HCT116 (cell line): ENCODE data around the gene PARD6G. TPM values are rescaled to one million over a fixed set of nuclear protein-coding genes. Genes with fewer than 3 reads are reported as not detected.

Experiments used
- ATAC-seq: fragments of 200-7000 bp; cut with Tn5 transposase; 2 replicates; pipeline ENCODE4 v1.9.1; 2020; ENCODE audit warnings: mild to moderate bottlenecking, moderate library complexity
- BruUV-seq: library from RNA; stranded (reverse); fragments of 400-500 nt; replicated peaks from 2 replicates; lab custom pipeline; 2021; lab: Mats Ljungman, UMichigan
- CTCF ChIA-PET: fragments of 300-600 bp; sonication (Branson Sonifier 250); formaldehyde crosslinking; loops from one replicate; lab custom pipeline; 2021; ENCODE audit warnings: antibody characterized with exemption; lab: Charles Lee
- POLR2A ChIA-PET: fragments of 300-600, 350-600 bp; sonication (Branson Sonifier 250); formaldehyde crosslinking; loops from one replicate; lab custom pipeline; 2021; ENCODE audit warnings: antibody characterized with exemption; lab: Charles Lee
- RAD21 ChIA-PET, 2 experiments: fragments of 300-600 bp; sonication (Branson Sonifier 250); formaldehyde crosslinking; loops; one replicate each; lab custom pipeline; 2023; ENCODE audit warnings: low total read pairs in 2 of 2; ENCODE audit not compliant: uncharacterized antibody in 2 of 2, unreplicated experiment in 2 of 2, low non-redundant PET in 1 of 2; lab: Charles Lee
- DNase-seq: peaks from one replicate; pipeline ENCODE4 v3.0.0-alpha.2; 2010; ENCODE audit warnings: low read depth, low spot score
- H2AFZ ChIP-seq: fragments of 200-600 bp; shearing (Covaris generic), sonication (generic); 2 replicates; pipeline ENCODE4 v1.6.1; 2017; ENCODE audit warnings: low read depth, mixed run types, mixed read lengths, antibody characterized with exemption, low read length; ENCODE audit not compliant: poor library complexity, severe bottlenecking
- H3K27ac ChIP-seq: 2 replicates; pipeline ENCODE4 v1.5.1; 2012; ENCODE audit warnings: low read depth, low read length
- H3K27me3 ChIP-seq: fragments of 200-600 bp; sonication (generic); 2 replicates; pipeline ENCODE4 v1.6.1; 2016; ENCODE audit warnings: mixed run types, low read length, mixed read lengths; ENCODE audit not compliant: insufficient read depth
- H3K36me3 ChIP-seq, 2 experiments: fragments of 200-500 bp in 1 of 2; fragments of 200-600 bp in 1 of 2; sonication (Bioruptor generic) in 1 of 2; sonication (generic) in 1 of 2; 2 replicates each; pipeline versions ENCODE4 v1.5.1 to v1.6.1; 2014 to 2016; ENCODE audit warnings: low read length in 2 of 2, inconsistent platforms in 1 of 2, mixed read lengths in 1 of 2, mixed run types in 1 of 2; ENCODE audit not compliant: insufficient read depth in 2 of 2, control insufficient read depth in 1 of 2
- H3K4me1 ChIP-seq, 2 experiments: fragments of 200-600 bp in 1 of 2; sonication (generic) in 1 of 2; 2 replicates each; pipeline versions ENCODE4 v1.5.1 to v1.6.1; 2012 to 2017; ENCODE audit warnings: low read length in 2 of 2, inconsistent platforms in 1 of 2, mild to moderate bottlenecking in 1 of 2, mixed read lengths in 1 of 2, mixed run types in 1 of 2, moderate library complexity in 1 of 2; ENCODE audit not compliant: insufficient read depth in 2 of 2, control insufficient read depth in 1 of 2
- H3K4me2 ChIP-seq: fragments of 200-600 bp; sonication (generic); 2 replicates; pipeline ENCODE4 v1.6.1; 2017; ENCODE audit warnings: mixed run types, low read length, mixed read lengths
- H3K4me3 ChIP-seq, 2 experiments: fragments of 200-600 bp in 1 of 2; sonication (generic) in 1 of 2; replicated peaks in 1 of 2; 2 replicates each; pipeline ENCODE4 v1.5.1; 2011 to 2016; ENCODE audit warnings: low read length in 2 of 2, control low read depth in 1 of 2, low read depth in 1 of 2, mild to moderate bottlenecking in 1 of 2, mixed read lengths in 1 of 2, mixed run types in 1 of 2
- H3K79me2 ChIP-seq: fragments of 200-600 bp; sonication (generic); 2 replicates; pipeline ENCODE4 v1.6.1; 2017; ENCODE audit warnings: mild to moderate bottlenecking, mixed run types, low read length, moderate library complexity, mixed read lengths; ENCODE audit not compliant: insufficient read depth
- H3K9ac ChIP-seq: fragments of 200-600 bp; sonication (generic); 2 replicates; pipeline ENCODE4 v1.6.1; 2016; ENCODE audit warnings: low read length, mixed read lengths
- H3K9me2 ChIP-seq: fragments of 200-600 bp; sonication (generic), shearing (Covaris generic); 2 replicates; pipeline ENCODE4 v1.6.1; 2017; ENCODE audit warnings: mixed run types, mild to moderate bottlenecking, moderate library complexity; ENCODE audit not compliant: insufficient read depth
- H3K9me3 ChIP-seq, 2 experiments: fragments of 200-500 bp in 1 of 2; fragments of 200-600 bp in 1 of 2; sonication (Bioruptor generic) in 1 of 2; sonication (generic) in 1 of 2; 2 replicates each; pipeline ENCODE4 v1.6.1; 2014 to 2017; ENCODE audit warnings: low read length in 2 of 2, mixed read lengths in 2 of 2, inconsistent platforms in 1 of 2, low read depth in 1 of 2, mild to moderate bottlenecking in 1 of 2, mixed run types in 1 of 2, moderate library complexity in 1 of 2; ENCODE audit not compliant: control insufficient read depth in 1 of 2, insufficient read depth in 1 of 2
- H4K20me1 ChIP-seq: fragments of 200-600 bp; sonication (generic), shearing (Covaris generic); 2 replicates; pipeline ENCODE4 v1.6.1; 2017; ENCODE audit warnings: mixed run types, mild to moderate bottlenecking, moderate library complexity; ENCODE audit not compliant: insufficient read depth
- ATF3 ChIP-seq: IDR thresholded peaks from 2 replicates; pipeline ENCODE4 v1.6.1; 2012
- CBX3 ChIP-seq: IDR thresholded peaks from 2 replicates; pipeline ENCODE4 v1.6.1; 2012; ENCODE audit warnings: low read depth
- EGR1 ChIP-seq: IDR thresholded peaks from 2 replicates; pipeline ENCODE4 v1.6.1; 2012; ENCODE audit warnings: low read depth
- ELF1 ChIP-seq: IDR thresholded peaks from 2 replicates; pipeline ENCODE4 v1.6.1; 2012; ENCODE audit warnings: low read depth, borderline replicate concordance
- EZH2 ChIP-seq: fragments of 200-600 bp; sonication (generic); IDR thresholded peaks from 2 replicates; pipeline ENCODE4 v1.6.1; 2017; ENCODE audit warnings: antibody characterized with exemption, mixed run types
- FOSL1 ChIP-seq: IDR thresholded peaks from 2 replicates; pipeline ENCODE4 v1.6.1; 2012; ENCODE audit warnings: low read depth
- JUND ChIP-seq: IDR thresholded peaks from 2 replicates; pipeline ENCODE4 v1.6.1; 2012
- POLR2A ChIP-seq: IDR thresholded peaks from 2 replicates; pipeline ENCODE4 v1.7.0; 2011; ENCODE audit warnings: borderline replicate concordance; ENCODE audit not compliant: insufficient read depth, insufficient read length; ENCODE audit errors: extremely low read depth
- SIN3A ChIP-seq: IDR thresholded peaks from 2 replicates; pipeline ENCODE4 v1.6.1; 2012; ENCODE audit warnings: low read depth
- SP1 ChIP-seq: IDR thresholded peaks from 2 replicates; pipeline ENCODE4 v1.6.1; 2012; ENCODE audit warnings: low read depth
- SRF ChIP-seq: IDR thresholded peaks from 2 replicates; pipeline ENCODE4 v1.6.1; 2012; ENCODE audit warnings: low read depth
- TCF7L2 ChIP-seq: IDR thresholded peaks from 2 replicates; pipeline ENCODE4 v1.7.0; 2011; ENCODE audit warnings: borderline replicate concordance, inconsistent platforms; ENCODE audit not compliant: insufficient read depth, insufficient read length; ENCODE audit errors: extremely low read depth
- YY1 ChIP-seq: IDR thresholded peaks from 2 replicates; pipeline ENCODE4 v1.6.1; 2011; ENCODE audit warnings: low read length, low read depth, moderate library complexity, mild to moderate bottlenecking; ENCODE audit not compliant: insufficient replicate concordance; ENCODE audit errors: extremely low read depth
- ZFX ChIP-seq: fragments of 450-650 bp; IDR thresholded peaks from 2 replicates; pipeline ENCODE4 v1.6.1; 2017
- ZNF274 ChIP-seq: fragments of 200-500 bp; sonication (Bioruptor generic); IDR thresholded peaks from 2 replicates; pipeline ENCODE4 v1.6.1; 2014; ENCODE audit warnings: mild to moderate bottlenecking, low read depth, low read length, inconsistent platforms
- intact Hi-C: fragments of 100-400 bp; cut with micrococcal nuclease; formaldehyde crosslinking; loops from 2 replicates; pipeline ENCODE4 v1.10.0; 2022
- total RNA-seq: library from RNA; stranded (reverse); gene quantifications from one replicate; pipeline ENCODE4 v1.2.1, GENCODE V29; 2021; ENCODE audit not compliant: unreplicated experiment
- TF ChIP-seq, protein P1 (sequence below): IDR thresholded peaks from 2 replicates; pipeline ENCODE4 v1.6.1; 2012

The PARD6G gene
- total RNA-seq, 1 experiment from 2014 or later, result 12.8 TPM

GRCh38 chr18:80252136-80252535 is 4.8 kb upstream of the PARD6G start:
- no peaks in the 10 kb centered on the region for H3K79me2 ChIP-seq
- TF ChIP-seq EZH2 (no peak), POLR2A (no peak), JUND (no peak), SP1 (no peak), ZFX (no peak), ATF3 (no peak), ELF1 (no peak), FOSL1 (no peak), EGR1 (no peak), SRF (no peak), YY1 (no peak), ZNF274 (no peak), CBX3 (no peak), SIN3A (no peak), TCF7L2 (no peak)
- TF ChIP-seq, protein P1, sequence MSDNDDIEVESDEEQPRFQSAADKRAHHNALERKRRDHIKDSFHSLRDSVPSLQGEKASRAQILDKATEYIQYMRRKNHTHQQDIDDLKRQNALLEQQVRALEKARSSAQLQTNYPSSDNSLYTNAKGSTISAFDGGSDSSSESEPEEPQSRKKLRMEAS, result no peak
- TF ChIP-seq, all 23 proteins: peak for 0
- no peak for ATAC-seq
- Histone ChIP-seq H4K20me1 (no peaks in the 10 kb centered on the region), H3K27ac (no peak overlapping the region), H3K4me2 (no peak overlapping the region), H3K4me1 (peaks cover 0 to 4% of the 10 kb centered on the region in 2 experiments; a peak in 1 of 4 replicates), H3K36me3 (no peaks in the 10 kb centered on the region), H3K4me3 (no peak overlapping the region), H3K9me2 (no peaks in the 10 kb centered on the region), H3K9me3 (no peaks in the 10 kb centered on the region), H2AFZ (no peak overlapping the region), H3K27me3 (no peaks in the 10 kb centered on the region), H3K9ac (no peak overlapping the region)
- DNase-seq, result no peak
- RAD21 ChIA-PET, result no interaction called here
- intact Hi-C loops, result no loop called here
- CTCF ChIA-PET, result no interaction called here
- no TSS peak for BruUV-seq
- POLR2A ChIA-PET, result no interaction called here
